GM19438 (cell line): ENCODE data around the gene SOCS1.
A peak's percentile ranks its signal among the peaks of the same experiment; 100 is the strongest.
"Not testable (repeated sequence)": the region's sequence is repeated elsewhere in the genome, so short reads cannot be mapped to it uniquely, and the experiment has no call there.

Experiments
- ATAC-seq: cut with Tn5 transposase; IDR thresholded peaks from one replicate; pipeline ENCODE4 v1.9.1; 2021; ENCODE audit warnings: low read depth; ENCODE audit not compliant: unreplicated experiment

Gene SOCS1

DNA sequence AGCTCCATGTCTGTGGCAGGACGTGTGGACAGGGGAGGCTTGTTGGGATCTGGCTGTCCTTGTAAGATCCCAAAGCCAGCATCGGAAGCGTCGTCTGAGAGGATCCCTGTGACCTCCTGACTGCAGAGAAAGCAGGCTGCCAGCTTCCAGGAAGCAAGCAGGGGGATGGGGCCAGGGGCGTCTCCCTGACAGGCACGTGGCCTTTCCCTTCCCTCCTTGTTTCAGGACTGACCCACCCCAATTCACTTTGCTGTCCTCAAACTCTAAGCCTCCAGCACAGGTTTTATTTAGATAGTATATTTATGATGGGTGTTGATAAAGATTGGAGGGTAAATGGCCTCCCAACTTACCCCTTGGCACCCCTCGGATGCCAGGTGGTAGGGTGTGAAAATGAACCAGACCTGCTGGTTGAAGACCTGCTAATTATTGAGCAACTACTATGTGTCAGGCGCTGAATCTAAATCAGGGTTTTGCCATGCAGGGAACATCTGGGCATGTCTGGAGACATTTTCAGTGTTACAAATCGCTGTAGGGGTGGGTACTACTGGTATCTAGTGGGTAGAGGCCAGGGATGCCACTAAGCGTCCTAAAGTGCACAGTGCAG is 24.5 kb downstream of the SOCS1 start:
- no peak for ATAC-seq

DNA sequence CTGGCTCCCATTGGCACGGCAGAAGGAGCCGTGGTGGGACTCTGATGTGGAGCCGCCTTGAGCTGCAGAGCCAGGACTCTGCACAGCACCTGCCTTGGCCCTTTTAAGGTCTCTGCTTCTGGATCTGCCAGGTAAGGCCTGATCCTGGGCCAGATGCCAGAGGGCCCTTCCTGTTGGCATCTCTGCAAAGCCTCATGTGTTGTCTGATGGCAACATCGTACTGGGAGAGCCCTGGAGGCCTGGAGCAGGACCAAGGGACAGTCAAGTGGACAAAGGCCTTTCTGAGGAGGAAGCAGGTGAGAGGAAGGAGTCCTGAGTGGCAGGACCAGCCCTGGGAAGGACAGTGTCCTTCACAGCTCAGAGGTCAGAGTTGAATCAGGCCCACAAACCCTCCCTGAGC is 26.1 kb downstream of the SOCS1 start:
- no peak for ATAC-seq

DNA sequence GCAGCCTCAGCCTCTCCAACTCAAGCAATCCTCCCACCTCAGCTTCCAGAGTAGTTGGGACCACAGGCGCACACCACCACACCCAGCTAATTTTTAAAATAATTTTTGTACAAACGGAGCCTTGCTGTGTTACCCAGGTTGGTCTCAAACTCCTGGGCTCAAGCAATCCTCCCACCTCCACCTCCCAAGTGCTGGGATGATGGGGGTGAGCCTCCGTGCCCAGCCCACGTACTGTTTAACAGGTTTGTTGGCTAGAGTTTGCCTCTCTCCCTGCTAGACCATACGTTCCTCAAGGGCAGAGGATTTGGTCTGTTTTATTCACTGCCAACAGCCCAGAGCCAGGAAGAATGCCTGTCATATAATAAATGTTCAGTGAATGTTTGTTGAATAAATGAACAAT is 26.6 kb downstream of the SOCS1 start:
- no peak for ATAC-seq

DNA sequence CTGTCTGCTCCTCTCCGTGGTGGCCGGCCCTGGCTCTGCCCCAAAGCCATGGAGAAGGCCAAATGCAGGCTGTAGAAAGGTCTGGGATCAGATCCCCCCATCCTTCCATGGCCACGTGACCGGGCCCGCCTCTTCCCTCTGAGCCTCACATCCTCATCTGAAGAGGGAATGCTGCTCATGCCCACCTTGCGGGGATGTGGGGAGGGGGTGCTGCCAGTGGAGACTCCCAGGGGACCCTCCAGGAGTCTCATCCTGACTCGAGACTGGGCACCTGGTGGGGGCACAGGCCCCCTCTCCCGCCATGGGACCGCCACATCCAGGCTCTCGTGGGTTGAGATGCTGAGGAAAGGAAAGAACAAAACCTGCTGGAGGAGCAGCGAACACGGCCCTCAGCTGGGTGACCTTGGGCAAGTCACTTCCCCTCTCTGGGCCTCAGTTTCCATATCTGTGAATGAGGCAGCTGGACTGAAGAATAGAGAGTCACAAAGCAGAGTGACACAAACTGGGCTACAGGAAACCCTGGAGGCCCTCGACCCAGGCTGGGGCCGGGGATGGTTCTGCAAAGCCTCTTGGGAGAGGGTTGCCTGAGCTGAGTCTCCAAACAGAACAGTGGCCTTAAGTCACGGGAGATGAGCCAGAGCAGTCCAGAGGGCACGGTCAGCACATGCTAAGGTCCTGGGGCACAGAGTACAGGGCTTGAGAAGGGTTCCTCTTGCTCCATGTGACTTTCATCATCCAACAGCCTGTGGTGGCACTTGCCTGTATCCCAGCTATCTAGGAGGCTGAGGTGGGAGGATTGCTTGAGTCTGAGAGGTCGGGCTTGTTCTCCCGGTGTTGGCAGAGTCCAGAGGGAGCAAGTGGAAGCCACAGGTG is 30.1 kb downstream of the SOCS1 start:
- ATAC-seq, result no peak

DNA sequence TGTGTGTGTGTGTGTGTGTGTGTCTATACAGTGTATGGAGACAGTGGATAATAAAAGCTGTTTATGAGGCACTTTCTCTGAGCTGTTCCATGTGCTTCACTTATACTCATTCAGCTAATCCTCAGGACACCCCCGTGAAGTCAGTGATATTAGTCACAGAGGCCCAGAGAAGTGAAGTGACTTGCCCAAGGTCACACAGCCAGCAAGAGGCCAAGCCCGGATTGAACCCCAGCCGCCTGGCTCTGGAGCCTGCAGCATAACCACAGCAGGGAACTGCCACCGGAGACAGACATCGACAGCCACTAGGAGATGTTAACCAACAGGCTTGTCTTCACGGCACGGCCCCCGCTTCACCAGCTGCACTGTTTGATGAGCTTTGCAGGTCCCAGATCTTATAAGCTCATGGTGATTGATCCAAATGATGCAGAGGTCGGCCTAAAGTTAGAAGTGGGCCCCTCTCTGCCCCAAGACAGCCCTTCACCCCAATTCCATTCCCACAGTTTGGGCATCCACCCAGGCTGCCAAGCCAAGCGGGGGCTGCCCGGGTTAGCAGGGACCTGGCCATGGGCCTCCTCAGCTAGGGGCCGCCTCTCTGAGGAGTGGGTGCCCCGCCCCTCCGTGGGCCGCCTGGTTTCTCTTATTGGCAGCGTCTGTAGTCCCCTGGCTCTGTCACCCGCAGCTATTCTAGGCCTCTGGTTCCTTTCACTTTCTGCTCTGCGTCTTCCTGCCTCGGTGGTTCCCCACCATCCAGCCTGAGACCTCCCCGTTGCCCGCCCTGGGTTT is 30.9 kb downstream of the SOCS1 start:
- peak; percentile 77 for ATAC-seq

DNA sequence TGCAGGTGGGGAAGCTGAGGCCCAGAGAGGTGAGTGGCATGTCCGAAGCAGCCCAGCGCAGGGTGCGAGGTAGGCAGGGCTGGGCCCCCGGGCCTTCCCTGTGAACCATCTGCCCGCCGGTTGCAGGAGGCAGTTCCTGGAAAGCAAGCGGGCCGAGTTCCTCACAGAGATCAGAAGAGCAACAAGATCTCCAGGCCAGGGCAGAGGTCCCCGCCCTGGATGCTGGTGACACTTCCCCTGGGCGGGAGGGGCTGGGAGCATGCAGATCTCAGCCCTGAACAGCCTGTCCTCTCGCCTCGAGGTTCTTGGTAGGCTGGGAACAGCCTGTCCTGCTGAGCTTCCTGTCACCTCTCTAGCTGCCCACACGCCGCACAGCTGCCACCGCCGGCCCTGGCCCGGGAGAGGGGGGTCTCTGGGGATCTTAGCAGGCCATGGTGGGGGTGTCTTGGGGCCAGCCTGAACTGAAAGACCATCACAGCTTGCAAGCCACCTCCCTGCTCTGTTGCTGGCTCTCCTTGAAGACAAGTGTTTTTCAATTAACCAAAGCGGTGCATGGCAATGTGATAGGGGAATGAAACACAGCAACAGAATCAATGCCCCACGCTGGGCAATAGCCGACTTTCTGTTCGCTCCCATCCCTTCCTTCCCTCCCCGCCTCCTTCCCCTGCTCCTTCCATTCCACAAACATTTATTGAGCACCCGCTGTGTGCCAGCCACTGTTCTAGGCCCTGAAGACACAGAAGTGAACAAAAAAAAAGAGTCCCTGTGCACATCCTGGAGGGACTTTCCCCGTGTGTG is 31.7 kb downstream of the SOCS1 start:
- ATAC-seq, result peak; percentile 53

DNA sequence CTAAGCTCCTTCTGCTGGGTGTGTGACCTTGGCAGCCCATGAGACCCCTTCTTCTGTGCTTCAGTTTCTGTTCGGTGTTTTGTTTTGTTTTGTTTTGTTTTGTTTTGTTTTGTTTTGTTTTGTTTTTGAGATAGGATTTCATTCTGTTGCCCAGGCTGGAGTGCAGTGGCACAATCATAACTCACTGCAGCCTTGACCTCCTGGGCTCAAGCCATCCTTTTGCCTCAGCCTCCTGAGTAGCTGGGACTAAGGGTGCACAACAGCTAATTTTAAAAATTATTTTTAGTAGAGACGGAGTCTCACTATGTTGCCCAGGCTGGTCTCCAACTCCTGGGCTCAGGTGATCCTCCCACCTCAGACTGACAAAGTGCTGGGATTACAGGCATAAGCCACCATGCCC is 35.5 kb downstream of the SOCS1 start:
- ATAC-seq, result not testable (repeated sequence)

DNA sequence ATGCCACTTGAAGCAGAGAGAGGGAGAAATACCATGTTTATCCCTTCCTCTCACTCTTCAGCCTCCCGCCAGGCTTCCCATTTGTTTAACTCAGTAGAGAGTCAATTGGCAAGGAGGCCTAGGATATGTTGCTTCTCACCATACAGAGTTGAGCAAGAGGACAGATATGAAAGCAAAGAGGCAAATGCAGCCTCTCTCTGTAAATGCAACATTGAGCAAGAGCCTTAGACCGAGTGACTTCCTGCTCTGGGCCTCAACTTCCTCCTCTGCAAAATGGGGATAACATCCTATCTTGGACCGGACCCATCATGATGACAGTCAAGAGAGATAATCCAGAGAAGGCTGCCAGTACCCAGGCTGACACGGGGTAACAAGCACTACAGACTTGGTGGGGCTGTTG is 36.8 kb downstream of the SOCS1 start:
- no peak for ATAC-seq

DNA sequence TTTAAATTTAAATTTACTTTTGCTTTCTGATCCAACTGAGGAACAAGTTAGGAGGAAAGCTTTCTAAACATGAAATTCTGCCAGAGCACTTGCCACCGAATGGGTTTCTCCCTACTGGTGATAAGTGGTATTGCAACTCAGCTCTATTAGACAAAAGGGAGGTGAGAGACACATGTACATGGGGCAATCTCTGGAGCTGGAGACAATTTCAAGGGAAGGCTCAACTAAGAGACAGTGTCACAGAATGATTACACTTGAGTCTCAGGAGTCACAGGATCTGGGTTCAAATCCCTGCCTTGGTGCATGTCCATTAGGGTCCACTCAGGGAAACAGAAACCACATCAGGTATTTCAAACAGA is 37.4 kb downstream of the SOCS1 start:
- ATAC-seq, result no peak

DNA sequence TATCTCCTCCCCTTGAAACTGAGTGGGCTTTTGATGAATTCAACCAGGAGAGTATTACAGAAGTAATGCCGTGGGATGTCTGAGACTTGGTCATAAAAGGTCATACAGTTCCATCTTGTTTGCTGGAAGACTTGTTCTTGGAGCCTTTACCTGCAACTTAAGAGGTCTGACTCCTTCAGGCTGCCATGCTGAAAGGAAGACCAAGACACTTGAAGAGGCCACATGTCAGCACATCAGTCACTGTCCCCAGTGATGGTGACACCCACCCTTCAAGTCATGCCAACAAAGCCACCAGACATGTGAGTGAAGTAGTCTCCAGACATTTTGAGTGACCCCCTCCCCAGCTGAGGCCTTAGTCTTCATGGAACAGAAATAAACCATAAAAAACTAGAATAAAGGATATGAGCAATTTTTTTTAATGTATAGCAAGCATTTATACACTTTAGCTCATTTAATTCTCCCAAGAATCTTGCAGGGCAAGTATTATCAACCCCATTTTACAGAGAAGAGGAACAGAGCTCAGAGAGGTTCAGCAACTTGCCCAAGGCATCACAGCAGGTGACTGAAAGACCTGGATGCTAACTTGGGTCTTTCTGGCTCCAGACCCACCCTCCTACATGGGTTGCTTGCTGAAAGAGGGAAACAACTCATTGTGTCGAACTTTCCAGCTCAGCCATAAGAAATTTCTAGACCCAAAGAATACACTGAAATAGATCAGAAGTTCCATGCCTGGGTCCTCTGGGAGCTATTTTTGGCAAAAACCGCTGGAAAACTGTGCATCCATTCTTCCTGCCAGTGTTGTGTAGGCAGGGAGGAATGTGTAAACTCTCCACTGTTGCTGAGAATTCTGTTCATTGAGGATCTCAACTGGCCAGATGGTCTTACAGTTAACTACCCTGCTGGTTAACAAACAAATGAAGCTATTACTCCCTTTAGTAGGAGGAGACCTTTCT is 38.1 kb downstream of the SOCS1 start:
- ATAC-seq, result no peak

DNA sequence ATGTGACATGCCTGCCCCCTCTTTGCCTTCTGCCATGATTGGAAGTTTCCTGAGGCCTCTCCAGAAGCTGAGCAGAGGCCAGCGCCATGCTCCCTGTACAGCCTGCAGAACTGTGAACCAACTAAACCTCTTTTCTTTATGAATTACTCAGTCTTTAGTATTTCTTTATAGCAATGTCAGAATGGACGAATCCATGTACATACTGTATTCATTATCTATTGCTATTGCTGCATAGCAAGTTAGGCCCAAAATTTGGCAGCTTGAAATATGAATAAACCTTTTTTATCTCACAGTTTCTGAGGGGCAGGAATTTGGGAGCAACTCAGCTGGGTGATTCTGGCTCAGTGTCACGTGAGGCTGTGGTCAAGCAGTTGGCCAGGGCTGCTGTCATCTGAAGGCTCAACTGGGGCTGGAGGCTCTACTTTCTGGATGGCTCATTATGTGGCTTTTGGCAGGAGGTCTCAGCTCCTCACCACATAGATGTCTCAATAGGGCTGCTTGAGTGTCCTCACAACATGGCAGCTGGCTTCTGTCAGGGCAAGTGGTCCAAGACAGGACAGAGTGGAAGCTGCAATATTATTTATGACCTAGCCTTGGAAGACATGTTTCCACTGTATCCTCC is 40.0 kb downstream of the SOCS1 start:
- ATAC-seq, result no peak

DNA sequence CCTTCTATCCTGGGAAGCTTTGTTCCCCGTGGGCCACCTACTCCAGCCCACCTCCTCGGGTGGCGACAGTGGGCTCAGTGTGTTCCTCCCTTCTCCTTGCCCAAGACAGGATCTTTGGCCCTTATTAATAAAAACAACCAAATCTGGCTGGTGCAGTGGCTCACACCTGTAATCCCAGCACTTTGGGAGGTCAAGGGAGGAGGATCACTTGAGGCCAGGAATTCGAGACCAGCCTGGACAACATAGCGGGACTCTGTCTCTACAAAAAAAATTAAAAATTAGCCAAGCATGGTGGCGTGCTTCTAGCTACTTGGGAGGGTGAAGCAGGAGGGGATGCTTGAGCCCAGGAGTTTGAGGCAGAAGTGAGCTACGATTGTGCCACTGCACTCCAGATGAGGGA is 42.2 kb downstream of the SOCS1 start:
- ATAC-seq, result no peak

DNA sequence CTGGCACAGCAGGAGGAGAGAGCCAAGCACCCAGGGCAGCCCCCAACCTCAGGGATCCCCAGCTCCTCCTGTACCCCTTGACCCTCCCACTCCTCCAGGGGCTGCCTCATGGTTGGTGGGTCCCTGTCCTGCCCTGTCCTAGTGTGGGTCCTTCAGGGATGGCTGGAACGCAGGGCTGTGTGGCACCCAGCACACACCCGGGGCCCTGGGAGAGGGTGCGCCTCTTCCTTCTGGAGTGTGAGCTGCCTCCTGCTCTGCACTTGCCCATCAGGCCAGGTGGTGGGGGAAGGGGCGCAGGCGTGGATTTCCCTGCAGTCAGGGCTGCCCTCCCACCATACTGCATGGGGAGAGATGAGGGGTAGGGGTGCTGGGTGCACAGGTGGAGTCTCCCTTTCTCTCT is 42.6 kb downstream of the SOCS1 start:
- no peak for ATAC-seq

DNA sequence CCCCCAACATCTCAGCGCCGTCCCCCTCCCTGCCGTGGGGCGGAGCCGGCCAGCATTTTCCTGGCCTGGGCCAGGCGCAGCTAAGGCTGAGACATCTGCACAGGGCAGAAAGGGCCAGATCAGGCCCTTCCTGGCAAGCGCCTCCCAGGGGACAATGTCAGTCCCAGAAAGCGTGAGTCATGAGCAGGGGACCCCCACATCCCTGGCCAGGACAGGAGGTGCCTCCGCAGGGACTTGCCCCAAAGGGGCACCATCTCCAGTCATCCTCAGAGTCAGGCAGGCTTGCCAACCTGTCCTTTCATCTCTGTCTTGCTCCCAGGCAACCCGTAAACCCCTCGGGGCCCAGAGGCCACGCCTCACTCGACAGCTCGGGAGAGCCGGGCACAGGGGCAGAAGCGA is 43.2 kb downstream of the SOCS1 start:
- ATAC-seq, result no peak

DNA sequence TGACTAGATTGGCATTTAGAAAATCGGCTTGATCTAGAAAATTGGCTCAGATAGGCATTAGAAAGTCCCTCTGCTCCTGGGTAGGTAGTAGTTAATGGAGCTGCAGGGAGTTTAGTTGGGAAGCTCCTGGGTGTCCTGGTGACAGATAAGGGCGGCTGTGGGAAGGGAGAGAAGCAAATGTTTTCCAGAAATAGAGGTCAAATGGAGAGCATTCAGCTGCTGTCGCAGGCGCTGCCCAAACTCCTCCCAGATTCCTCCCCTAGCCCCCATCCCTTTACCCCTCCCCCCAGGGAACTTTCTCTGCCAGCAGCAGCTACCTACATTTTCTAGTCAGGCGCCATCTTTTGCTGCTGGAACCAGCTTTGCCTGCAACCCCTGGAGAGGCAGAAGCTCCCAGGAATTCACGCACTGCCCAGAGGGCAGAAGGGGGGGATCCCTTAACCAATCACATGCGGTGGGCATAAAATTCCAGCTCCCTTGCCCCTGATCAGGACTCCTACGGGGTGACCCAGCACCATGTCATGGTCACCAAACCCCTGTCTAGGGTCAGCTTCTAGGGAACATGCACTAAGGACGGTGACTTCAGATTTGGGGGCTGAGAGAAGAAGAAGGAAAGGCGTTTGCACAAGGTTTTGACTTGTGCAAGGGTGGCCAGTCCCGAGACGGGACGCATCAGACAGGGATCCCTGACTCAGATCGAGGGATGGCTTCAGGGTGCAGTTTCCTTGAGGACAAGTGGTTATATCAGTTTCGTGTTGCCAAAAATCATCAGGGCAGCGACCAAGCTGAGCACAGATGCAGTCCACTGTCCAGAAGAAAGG is 43.8 kb downstream of the SOCS1 start:
- no peak for ATAC-seq

DNA sequence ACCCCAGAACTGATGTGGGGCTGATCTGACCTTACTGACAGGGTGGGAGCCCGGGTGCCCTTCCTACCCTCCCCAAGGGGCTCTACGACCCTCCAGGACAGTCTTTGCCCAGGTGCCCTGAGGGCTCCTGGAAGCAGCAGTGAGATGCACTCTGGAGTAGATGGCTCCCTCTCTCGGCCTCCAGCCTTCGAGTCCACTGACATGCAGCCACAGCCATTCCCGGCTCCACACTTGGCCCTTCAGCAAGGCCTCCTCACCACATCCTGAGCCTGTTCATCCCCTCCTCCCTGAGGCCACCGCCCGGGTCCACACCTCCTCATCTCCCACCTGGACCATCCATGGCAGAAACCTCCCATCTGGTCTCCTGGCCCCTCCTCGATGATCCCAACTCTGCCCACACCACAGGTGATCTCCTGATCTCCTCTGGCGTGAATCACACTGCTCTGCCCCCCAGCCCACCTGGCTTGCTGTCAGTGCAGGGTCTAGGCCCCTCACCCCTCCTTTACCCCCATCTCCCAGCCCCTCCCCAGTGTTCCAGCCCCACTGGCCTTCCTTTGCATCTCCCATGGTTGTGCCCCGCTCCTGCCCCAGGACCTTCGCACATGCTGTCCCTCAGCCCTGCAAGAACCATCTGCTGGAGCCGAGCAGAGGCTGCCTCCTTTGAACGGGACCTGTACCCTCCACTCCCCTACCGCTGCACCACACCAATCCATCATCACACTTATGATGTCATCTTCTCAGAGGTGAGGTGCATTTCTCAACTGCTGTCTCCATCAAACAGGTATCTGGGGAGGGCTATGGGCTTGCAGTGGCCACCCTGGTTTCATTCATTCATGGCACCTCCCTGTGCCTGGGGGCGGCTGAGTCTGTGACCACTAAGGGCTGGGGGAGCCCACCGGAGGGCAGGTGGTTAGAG is 44.7 kb downstream of the SOCS1 start:
- ATAC-seq, result no peak

DNA sequence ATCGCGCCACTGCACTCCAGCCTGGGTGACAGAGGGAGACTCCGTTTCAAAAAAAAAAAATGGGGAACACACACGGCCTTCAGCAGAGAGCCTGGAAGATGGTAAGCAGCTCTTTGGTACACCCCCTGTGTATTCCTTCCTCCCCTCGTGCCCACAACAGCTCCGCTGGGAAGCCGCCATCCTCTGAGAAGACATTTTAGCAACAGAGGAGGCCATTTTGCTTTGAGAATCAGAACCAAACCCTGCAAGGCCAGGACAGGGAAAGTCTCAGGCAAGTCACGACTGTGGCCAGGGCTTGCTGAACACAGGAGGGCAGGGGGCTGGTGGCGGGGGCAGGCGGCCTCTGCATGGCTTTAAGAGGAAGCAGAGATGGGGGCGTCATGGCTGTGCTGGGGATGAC is 45.7 kb downstream of the SOCS1 start:
- no peak for ATAC-seq
